ENCODE measurements around the gene DNAJB6.

DNA sequence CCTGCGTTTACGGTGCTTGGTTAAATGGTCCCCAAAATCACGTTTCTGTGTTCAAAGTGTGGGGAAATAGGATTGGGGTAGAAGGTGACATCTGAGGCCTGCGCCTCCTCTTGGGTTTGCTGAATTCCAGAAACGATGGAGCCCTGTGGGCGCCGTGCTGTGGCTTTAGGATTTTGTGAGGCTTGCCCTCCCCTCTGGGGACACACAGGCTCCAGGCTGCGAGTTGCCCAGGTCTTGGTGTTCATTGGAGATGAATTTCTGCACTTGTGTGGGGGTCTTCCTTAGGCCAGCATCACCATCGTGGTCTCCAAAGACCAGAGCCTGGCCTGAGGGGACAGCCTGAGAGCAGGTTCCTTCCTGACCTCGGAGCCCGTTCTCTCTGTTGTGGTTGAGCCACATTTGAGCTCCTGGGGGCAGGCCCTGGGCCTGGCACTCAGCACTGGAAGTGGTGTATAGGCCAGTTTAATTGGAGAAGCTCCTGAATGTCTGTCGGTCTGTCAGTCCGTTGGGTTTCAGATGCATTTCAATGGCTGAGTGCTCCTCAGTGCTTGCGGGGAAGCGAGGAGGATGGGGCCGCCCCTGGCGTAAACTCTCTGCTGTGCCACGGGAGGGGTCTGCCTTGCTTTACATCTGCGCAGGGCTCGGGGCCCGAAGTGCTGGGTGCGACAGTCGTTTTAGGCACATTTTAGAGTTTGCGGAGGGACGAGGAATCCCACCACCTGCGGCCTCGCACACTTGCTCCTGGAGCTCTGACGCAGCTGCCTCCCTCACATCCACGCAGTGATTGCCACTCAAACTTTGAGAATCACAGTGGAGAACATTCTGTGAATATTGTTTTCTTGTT lies 71.7 kb downstream of the DNAJB6 start:
- TF ChIP-seq CTCF (IDR thresholded peaks at IDR 0.05), result no peak
- no peak for TF ChIP-seq POLR2A (IDR thresholded peaks at IDR 0.05)

Measured in stomach (tissue), 4 donors.